ENCODE measurements around the gene ZBTB47.

ZBTB47 gene

DNA sequence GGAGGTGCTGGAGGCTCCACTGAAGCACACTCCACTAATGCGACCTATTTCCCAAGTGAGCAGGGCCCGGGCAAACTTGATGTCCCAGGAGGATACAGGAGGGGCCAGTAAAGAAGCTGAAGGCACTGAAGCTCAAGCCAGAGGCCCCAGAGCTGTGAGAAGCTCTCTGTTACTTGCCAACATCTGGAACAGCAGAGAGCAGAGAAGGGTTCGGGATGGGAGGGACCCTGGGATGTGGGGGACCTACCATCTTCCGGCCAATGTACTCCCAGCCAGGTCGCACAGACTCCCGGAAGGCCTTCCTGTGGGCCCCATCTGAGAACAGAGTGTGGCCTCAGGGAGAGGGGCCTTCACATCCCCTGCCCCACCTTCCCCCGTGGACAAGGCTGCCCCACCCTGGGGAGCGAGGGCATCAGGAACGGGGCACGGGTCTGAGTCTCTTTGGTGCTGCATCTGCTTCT lies 46.0 kb downstream of the ZBTB47 start:
- no peak for DNase-seq (ENCODE audit: low read depth)

DNA sequence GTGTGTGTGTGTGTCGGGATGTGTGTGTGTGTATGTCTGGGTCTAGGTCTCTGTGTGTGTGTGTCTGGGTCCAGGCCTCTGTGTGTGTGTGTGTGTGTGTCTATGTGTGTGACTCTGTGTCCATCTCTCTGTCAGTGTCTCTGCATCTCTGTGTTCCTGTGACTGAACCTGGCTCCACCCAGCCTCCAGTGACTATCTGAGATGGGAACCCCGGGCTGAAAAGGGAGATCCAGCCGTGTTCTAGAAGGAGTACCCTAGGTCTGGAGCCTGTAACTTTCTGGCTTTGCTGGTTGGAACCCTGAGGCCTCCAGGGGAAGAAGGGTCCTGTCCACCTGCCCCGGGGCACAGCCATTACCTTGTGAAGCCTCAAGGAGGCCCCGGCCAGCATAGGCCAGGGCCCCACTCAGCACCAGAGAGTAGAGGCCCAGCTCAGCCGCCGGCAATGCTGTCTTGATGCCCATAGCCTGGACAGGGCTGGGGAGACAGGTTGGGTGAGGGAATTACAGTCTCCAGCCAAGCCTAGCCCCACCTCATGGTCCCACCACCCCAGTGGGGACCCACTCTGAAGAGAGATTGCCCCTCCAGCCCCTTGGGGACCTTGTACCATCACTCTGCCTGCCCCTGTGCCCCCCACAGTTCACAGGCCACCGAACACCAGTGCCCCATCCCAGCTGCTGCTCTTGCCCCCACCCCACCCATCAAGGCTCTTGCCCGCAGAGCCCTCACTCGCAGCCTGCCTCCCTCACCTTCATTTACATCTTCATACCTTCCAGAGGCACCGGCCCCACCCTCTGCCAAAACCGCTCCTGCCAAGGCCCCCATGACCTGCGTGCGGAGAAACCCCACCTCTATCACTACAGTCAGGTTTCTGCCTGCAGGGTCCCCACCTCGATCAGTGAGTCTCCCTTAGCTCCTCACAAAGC lies 47.1 kb downstream of the ZBTB47 start:
- no peak for DNase-seq (ENCODE audit: low read depth)

DNA sequence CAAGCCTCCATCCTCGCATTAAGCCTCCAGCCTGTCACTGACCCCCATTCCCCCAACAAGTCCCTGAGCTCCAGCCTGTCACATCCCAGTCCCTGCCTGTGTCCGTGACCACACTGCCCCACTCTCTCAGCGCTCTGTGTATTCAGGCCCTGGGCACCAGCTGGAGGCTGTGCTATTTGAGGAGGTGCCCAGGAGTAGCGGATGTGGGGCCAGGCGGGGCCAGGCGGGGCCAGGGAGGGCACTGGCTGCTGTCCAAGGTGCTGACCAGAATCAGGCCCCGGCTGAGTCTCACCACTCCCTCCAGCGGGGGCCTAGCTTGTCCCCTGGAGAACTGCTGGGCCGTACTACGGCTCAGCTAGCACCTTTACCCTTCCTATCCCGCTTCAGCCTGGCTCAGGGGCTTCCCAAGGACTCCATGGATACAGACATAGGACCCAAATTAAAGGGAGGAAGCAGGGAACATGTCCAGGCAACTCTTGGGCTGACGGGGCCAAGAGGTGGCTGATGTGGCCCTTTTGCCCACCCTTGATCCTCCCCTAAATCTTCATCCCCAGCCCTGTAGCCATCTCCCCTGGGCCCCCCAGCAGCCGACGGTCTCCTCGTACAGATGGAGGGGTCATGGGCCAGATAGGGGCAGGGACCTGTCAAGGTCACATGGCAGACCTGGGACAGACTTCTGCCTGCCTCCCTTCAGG lies 48.0 kb downstream of the ZBTB47 start:
- DNase-seq (ENCODE audit: low read depth) = peak; percentile 8

DNA sequence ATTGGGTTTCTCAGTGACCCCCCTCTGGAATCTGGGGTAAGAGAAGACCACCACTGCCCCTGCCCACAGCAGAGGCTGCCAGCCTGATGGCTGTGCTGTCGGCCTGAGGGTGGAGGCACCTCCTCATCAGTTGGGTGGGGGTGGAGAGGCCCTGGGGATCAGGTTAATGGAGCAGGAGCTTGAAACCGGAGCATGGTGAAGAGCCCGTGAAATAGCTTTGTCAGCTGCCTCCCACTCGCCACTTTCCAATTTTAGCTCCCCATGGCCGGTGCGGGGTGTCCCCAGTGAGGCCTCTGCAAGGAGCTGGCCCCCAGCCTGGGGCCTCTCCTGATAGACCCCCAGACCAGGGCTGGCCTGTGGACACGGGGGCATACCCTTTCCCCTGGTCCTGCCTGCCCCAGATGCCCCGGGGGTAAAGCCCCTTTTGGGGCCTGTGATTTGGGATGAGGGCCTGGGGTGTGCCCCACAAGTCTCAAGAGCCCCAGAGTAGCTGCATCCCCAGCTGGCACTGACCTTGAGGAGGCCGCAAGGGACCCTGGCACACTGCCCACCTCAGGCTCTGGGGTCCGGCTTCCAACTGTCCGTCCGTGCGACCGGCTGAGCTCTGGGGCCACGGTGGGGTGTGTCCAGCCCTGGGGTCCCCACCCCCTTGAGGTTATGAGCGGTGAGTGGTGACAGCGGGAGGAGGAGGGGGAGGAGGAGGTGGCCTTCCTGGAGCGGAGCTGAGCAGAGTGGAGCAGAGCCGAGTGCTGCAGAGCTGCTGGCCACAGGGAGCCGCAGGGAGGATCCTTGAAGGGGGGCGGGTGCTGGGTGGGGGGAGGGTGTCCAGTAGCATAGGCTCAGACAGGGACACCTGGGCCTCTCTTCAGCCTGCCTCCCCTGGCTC lies 48.8 kb downstream of the ZBTB47 start, which contains the start of gene HHATL:
Gene HHATL (minus strand): TSS at position 733 of the 886 bp plus-strand sequence. CDS start 1,972 bp downstream, outside the sequence.
- no peak for DNase-seq (ENCODE audit: low read depth)

DNA sequence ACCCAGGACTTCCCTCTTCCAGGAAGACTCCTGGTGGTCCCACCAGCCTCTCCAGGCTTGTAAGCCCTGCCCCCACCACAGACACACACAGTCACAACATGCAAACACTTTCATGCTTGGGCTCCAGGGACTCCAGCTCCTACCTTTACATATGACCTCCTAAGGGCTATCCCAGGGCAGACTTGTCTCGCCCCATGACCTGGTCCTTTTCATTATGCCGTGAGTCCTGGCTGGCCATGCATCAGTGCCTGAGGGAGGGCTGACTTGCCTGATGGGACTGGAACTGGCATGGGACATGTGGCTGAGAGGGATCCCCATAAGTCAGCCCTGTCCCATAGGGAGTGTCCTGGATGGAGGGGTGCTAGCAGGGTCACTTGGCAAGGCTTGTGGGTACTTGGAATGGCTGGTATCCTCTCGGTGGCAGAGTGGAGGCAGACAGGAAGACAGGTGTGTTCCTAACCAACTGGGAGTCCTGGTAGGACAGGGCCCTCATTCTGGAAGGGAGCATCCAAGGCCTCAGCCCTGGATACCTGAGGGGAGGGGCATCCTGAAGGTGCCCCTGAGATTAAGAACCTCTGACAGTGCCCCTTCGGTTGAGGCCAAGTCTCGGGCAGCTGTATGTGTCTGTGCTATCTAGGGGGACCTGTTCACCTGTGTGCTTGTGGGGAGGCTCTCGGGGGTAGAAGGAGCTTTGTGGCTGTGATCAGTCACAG lies 49.6 kb downstream of the ZBTB47 start:
- no peak for DNase-seq (ENCODE audit: low read depth)

DNA sequence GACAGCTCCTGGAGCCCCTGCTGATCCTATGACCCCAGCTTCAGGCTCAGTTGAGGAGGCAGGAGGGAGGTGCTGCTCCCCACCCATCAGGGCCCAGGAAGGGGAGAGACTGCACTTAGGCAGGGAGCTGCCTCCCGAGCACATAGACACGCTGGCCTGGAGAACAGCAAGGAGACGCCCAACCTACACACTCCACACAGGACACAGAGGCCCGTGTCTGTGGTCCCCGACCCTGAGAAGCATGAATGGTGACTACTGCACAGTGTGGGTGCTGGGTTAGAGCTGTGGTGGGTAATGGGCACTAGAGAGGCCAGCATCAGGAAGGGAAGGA lies 50.2 kb downstream of the ZBTB47 start:
- no peak for DNase-seq (ENCODE audit: low read depth)

DNA sequence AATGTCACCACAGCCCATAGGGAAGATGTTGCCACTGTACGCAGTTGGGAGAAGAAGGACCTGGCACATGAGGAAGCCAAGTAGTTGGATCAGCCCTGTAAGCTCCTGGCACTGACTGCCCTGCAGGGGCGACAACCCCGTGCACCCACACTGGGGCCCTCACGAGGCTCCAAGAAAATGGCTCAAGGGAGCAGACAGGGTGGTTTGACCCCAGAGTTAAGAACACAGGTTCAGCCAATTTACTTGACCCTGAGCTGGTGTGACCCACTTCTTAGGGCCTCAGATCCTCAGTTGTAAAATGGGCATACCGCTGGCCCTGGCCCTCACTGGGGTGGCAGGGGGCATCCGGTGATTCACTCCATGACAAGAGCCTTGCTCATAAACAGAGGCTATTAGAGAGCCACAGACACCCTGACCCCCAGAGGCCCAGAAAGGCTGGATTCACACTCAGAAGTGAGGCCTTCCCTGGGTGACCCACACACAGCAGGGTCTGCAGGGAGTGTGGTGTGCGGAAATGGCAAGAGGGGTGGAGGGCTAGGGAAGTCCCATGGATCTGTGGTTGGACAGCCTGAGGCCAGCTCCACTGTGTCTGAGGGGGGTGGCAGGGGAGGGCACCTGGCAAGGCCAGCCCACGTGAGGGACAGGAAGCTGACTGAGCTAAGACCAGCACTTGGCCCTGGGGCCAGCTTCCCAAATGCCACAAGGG lies 50.8 kb downstream of the ZBTB47 start:
- no peak for DNase-seq (ENCODE audit: low read depth)

DNA sequence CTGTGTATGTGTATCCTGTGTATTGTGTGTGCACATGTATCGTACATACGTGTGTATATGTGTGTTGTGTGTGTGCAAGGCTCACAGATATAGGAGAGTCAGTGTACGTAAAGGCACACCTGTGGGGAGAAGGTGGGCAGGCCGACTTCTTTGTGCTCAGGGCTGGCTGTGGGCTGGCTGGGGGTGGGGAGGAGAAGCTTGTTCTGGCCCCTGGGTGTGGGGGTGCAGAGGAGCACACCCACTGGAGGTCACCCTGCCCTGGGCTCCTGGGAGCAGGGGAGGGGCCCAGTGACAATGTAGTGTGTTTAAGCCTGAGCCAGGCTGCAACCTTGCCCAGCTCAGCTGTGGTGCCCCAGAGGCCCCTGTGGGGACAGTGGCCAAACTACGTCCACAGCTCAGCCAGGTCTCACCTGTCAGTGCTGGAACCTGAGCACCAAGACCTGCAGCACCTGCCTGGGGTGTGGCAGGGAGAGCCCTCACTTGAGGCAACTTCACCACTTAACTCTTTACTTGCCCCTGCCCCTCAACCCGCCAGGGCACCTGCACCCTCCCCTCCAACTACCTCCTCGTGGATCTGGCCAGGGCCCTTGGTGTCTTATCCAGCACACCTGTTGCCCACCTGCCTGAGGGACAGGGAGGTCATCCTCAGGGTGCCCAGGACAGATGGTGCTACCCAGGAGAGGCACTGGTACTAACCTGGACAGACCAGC lies 51.7 kb downstream of the ZBTB47 start:
- no peak for DNase-seq (ENCODE audit: low read depth)

DNA sequence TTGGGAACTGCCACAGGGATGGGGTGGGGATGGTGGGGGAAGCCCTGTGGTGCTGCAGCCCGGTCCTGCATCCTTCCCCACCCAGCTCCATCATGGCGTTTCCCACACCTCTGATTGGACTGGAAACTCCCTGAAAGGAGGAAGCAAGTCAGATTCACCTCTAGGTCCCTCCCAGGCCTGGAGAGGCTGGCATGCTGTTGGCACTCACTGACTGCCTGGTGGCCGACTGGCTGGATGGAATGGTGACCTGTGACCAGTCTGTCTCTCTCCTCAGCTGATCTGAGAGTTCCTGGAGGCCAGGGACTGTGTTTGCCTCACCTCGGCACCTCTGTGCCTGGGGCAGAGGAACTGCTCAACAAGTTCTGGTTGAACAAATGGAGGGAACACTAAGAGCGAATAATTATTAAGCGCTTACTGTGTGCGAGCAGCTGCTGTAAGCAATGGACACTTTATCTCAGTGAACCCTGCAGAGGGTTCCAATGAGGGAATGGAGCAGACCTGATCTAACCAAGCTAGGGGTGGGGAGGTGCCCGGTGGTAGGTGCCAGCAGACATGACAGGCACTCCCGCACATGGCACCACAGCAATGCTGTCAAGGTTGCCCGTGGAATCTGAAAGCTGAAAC lies 52.6 kb downstream of the ZBTB47 start:
- DNase-seq (ENCODE audit: low read depth) = no peak

DNA sequence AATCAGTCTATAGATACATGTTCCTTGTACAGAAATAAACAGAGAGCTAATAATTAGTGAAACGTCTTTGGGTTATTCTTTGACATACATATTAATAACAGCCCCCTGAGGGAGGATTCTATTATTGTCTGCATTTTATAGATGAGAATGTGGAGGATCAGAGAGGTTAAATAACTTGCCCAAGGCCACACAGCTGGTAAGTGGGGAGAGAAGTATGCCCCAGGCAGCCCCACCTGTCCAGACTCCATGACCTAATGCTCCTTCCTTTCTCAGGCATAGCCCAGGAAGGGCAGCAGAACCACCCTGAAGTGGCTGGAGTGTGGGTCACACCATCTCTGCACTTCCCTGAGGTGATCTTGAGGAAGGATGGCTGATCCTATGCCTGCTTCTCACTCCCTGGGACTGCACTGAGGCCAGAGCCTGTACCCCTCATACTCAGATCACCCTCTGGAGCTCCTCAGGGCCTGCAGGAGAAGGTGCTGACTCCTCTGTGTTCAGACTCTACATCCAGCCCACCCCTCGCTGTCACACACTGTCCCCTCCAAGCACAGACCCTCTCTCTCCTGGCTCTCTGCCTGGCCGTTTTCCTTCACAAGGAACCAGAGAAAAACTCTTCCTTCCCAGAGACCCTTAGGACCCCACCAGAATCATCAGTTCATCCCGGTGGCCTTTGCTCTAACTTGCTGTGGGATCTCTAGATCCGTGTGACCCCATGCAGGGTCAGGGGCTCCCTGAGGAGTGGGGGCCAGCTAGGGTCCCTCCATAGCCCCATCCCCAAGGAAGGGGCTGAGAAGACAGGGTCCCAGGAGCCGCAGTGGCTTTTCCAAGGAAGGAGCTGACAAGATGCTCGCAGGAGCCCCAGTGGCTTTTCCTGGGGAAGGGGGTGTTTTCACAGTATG lies 53.5 kb downstream of the ZBTB47 start:
- no peak for DNase-seq (ENCODE audit: low read depth)

DNA sequence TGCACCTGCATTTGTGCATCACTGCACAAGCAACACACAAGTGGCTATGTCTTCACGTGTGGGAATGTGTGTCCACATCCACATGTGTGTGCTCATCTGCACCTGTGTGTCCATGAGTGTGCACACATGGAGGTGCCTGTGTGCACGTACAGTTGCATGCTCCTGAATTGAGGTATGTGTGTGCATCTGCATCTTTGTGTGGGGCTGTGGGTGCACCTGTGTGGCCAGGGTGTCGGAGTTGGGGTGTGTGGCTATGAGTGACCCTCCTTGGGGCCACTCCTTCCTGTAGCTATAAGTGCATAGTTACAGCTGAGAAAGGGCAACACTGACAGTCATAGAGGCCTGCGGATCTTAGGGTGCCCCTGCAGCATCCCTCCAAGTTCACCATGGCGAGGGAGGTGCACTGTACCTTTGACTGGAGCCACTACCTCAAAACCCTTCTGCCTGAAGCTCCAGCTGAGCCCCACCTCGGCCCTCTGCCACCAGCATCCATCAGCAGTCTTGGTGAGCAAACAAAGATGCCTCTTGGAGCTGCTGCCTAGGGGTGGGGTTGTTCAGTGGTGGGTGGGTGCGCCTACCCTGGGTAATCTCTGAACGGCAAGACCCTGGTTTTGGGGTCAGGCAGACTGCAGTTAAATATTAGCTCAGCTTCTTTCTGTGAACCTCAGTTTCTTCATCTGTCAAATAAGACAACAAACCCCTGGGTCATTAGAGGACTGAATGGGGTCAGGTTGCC lies 54.3 kb downstream of the ZBTB47 start:
- no peak for DNase-seq (ENCODE audit: low read depth)

DNA sequence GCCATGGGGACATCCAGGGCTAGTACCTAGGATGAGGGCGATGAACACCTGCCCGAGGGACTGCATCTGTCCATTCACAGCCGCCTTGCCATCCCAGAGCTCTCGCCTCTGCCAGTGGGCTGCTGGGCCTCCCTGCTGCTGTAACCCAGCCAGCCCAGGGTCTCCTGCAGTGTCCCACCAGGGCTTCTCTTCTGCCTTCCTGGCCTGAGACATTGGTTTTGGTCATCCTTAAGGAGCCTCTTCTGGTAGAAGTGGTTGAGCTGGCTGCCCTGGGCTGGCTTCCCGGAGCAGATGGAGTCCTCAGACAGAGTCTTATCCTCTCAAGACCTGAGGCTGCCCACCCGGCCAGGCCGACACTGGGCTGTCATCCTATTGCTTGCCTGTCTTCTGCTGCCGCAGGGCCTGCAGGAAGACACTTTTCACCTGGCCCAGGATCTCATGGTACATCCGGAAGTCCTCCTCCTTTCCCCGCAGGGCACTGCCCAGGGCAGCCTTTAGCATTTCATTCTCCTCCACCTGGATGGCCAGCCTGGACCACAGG lies 55.2 kb downstream of the ZBTB47 start:
- no peak for DNase-seq (ENCODE audit: low read depth)

DNA sequence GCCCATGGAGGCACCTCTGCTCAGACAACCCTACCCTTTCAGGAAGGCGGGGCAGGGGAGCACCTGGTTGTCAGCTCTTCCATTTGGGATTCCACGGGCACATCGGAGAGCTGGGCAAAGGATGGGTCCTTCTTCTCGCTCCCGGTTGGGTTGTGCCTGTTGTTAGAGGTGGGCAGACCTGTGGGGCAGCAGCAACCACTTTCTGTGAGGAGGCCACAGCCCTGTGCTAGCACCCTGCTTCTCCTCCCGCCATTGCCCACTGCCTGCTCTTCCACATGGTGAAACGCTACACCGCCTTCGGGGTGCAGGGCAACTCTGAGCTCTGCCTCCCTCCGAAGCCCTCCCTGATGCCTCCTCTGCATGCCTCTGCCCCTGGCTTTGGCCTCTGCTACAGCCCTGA lies 56.1 kb downstream of the ZBTB47 start:
- DNase-seq (ENCODE audit: low read depth) = no peak

DNA sequence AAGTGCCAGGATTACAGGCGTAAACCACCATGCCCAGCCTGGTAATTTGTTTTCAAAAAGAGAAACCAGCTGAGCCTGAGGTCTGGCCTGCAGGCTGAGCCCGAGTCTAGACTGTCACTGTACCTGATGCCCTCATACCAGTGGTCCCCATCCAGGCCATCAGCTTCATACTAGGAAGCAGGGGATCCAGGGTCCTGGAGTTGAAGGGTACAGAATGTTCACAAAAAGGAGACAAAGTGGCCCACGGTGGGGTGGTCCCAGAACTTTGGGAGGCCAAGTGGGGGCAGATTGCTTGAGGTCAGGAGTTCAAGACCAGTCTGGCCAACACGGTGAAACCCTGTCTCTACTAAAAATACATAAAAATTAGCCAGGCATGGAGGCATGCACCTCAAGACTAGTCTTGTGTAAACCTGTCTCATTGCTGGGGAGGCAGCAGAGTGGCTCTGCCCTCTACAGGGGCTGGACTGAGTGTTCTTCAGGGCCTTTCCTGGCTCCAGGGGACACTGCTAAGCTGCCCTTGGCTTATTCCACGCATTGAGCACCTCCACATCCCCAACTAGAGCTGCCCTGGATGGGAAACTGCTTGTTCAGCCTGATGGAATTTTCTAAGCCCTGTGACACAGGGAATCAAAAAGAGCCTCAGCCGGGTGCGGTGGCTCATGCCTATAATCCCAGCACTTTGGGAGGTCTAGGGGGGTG lies 57.0 kb downstream of the ZBTB47 start:
- no peak for DNase-seq (ENCODE audit: low read depth)

DNA sequence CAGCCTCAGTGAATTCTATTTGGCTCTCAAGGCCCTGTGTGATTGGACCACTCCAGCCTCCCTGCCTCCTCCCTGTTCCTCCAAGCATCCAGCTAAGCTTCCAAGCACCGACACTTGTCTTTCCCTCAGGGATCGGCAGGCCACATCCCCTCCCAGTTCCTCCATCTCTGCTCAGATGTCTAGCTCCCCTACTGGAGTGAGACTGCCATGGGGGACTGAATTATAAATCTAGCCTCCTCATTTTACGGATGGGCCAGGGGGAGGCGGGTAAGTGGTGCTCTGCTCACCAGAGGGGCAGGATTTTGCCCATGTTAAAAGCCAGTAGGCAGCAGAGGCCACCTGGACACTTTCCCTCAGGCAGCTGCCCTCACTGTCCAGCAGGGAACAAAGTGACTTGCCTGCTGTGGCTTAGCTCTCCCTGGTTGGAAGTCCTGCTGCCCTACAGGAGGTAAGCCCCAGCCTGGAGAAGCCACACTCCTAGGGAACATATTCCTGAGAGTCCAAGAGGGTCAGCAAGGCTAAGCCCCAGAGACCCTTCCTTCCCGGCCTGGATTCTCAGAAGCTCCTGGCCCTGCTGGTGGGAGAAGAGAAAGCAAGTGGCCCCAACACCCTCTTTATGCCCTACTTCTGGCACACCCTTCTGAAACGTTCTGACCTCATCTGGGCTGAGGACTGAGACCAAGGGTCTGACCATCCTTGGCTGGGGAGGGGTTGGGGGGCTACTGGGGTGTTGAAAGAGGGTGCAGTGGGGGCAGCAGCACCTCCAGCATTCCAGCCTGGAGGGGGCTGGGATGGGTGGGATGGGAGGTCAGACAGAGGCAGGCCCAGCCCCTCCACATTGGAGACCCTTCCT lies 58.2 kb downstream of the ZBTB47 start:
- no peak for DNase-seq (ENCODE audit: low read depth)

DNA sequence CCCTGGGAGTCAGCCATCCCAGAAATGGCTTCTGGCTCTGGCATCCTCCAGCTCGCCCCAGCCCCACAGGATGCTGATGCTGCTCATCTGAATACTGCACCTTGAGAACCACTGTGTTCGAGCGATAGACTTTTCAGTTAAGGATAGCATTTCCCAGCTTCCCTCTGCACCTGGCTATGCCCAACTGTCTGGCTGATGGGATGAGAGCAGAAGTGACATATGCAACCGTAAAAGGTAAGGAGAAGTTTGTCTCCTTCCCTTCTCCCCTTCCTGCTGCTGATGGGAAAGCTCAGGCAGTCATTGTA lies 58.8 kb downstream of the ZBTB47 start:
- DNase-seq (ENCODE audit: low read depth) = no peak

All from CMK (cell line).